ENCODE data around the gene SDR42E2. TPM values are rescaled to one million over a fixed set of nuclear protein-coding genes. Genes with fewer than 3 reads are reported as not detected.

The SDR42E2 gene
- total and polyA plus RNA-seq, 2 donors (not counting 3 experiments of a cell fraction or from before 2014, with no cell fraction given), result 0.03 to 0.13 TPM

DNA sequence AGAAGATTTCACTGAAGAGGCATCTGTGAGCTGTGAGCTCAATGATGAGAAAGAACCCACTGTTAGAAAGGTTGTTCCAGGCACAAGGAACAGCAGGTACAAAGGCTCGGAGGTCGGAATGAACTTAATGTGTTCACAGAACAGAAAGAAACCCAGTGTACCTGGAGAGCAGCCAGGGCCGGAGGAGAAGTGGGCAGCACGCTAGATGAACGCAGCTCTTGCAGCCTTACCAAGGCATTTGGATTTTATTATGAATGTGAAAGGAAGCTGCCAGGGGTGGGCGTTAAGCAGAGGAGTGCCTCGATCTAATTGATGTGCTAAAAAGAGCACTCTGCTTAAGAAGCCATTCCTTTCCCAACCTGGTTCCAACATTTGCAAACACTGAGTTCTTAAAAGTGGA, 62.8 kb downstream of the SDR42E2 start:
- H4K20me1 ChIP-seq (replicated peaks; ENCODE audit: control insufficient read depth, extremely low read depth, insufficient read depth, low read length), result peaks cover 2% of the 10 kb centered on the region
- dilution Hi-C loops (cut with MboI; ENCODE audit: extremely low pct_ligation_motif_present, low sequenced_read_pairs), result no loop called here
- FAIRE-seq (no peak), DNase-seq (ENCODE audit: low read depth, low spot score) (no peak)
- H3K36me3 ChIP-seq (ENCODE audit: control insufficient read depth in 2 of 2, extremely low read depth in 1 of 2, insufficient read depth in 2 of 2, low read length in 2 of 2), result peaks cover 2 to 3% of the 10 kb centered on the region in 2 experiments
- intact Hi-C loops (cut with micrococcal nuclease), result no loop called here
- no peaks in the 10 kb centered on the region for H3K4me1 ChIP-seq (ENCODE audit: control insufficient read depth, extremely low read depth, insufficient read depth, low read length)
- peaks cover 7% of the 10 kb centered on the region for H3K79me2 ChIP-seq (ENCODE audit: control insufficient read depth, insufficient read depth, low read length)
- ChIA-PET POLR2A (no interaction called here), CTCF (interaction anchor here (0.8 to 1.1 kb wide), 2 partner anchors 19 to 72 kb away, joined by 4 to 5 read pairs; partner anchors contain the start of genes EEF2K and POLR3E)
- BruUV-seq (replicated peaks), result no TSS peak
- H3K9ac ChIP-seq (replicated peaks; ENCODE audit: extremely low read depth, insufficient read depth, low read length), result no peak overlapping the region
- TF ChIP-seq JUN (IDR thresholded peaks at IDR 0.05; ENCODE audit: borderline replicate concordance, insufficient read depth, insufficient read length, low read depth), result no peak
- no peak for TF ChIP-seq EZH2 (IDR thresholded peaks at IDR 0.05; ENCODE audit: borderline replicate concordance, low read depth, low read length, severe bottlenecking)
- TF ChIP-seq POLR2A (IDR thresholded peaks at IDR 0.05; ENCODE audit: low read depth, low read length), result no peak
- TF ChIP-seq, protein P1, sequence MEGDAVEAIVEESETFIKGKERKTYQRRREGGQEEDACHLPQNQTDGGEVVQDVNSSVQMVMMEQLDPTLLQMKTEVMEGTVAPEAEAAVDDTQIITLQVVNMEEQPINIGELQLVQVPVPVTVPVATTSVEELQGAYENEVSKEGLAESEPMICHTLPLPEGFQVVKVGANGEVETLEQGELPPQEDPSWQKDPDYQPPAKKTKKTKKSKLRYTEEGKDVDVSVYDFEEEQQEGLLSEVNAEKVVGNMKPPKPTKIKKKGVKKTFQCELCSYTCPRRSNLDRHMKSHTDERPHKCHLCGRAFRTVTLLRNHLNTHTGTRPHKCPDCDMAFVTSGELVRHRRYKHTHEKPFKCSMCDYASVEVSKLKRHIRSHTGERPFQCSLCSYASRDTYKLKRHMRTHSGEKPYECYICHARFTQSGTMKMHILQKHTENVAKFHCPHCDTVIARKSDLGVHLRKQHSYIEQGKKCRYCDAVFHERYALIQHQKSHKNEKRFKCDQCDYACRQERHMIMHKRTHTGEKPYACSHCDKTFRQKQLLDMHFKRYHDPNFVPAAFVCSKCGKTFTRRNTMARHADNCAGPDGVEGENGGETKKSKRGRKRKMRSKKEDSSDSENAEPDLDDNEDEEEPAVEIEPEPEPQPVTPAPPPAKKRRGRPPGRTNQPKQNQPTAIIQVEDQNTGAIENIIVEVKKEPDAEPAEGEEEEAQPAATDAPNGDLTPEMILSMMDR (IDR thresholded peaks at IDR 0.05; ENCODE audit: extremely low read depth in 1 of 2, insufficient read depth in 1 of 2, low read depth in 1 of 2, low read length in 2 of 2), result no peak
- no peak for TF ChIP-seq FOS (IDR thresholded peaks at IDR 0.05; ENCODE audit: borderline replicate concordance, insufficient read depth, low read length)
- no peak for TF ChIP-seq MYC (IDR thresholded peaks at IDR 0.05; ENCODE audit: low read depth, low read length)
- TF ChIP-seq, protein P2, sequence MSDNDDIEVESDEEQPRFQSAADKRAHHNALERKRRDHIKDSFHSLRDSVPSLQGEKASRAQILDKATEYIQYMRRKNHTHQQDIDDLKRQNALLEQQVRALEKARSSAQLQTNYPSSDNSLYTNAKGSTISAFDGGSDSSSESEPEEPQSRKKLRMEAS (IDR thresholded peaks at IDR 0.05; ENCODE audit: insufficient read depth, insufficient read length), result no peak
- TF ChIP-seq GATA2 (IDR thresholded peaks at IDR 0.05; ENCODE audit: insufficient read depth, insufficient read length, low read depth, low read length), result no peak
- TF ChIP-seq POLR2AphosphoS5 (IDR thresholded peaks at IDR 0.05; ENCODE audit: insufficient read depth, low read depth, low read length), result no peak
- H3K27ac ChIP-seq (ENCODE audit: insufficient read depth, low read depth, low read length), result no peak overlapping the region
- no peaks in the 10 kb centered on the region for H3K27me3 ChIP-seq (ENCODE audit: control insufficient read depth in 2 of 2, insufficient read depth in 2 of 2, low read length in 2 of 2)
- H2AFZ ChIP-seq (ENCODE audit: low read depth, low read length), result no peak overlapping the region
- no peak overlapping the region for H3K4me3 ChIP-seq (replicated peaks in 1 of 3; ENCODE audit: insufficient read depth in 1 of 3, low read depth in 1 of 3, low read length in 3 of 3)
- H3K4me2 ChIP-seq (ENCODE audit: insufficient read depth, low read length), result no peak overlapping the region
- no peaks in the 10 kb centered on the region for H3K9me1 ChIP-seq (replicated peaks; ENCODE audit: control insufficient read depth, extremely low read depth, insufficient read depth, low read length)
- no peaks in the 10 kb centered on the region for H3K9me3 ChIP-seq (replicated peaks; ENCODE audit: control insufficient read depth, insufficient read depth, low read length)
